ENCODE data around the gene IL7R. TPM values are rescaled to one million over a fixed set of nuclear protein-coding genes. Genes with fewer than 3 reads are reported as not detected.
"Not testable (repeated sequence)": the region's sequence is repeated elsewhere in the genome, so short reads cannot be mapped to it uniquely, and the experiment has no call there.

Gene IL7R
- total and polyA plus RNA-seq, 2 experiments from 2014 or later: 0.47 to 1.1 TPM

DNA sequence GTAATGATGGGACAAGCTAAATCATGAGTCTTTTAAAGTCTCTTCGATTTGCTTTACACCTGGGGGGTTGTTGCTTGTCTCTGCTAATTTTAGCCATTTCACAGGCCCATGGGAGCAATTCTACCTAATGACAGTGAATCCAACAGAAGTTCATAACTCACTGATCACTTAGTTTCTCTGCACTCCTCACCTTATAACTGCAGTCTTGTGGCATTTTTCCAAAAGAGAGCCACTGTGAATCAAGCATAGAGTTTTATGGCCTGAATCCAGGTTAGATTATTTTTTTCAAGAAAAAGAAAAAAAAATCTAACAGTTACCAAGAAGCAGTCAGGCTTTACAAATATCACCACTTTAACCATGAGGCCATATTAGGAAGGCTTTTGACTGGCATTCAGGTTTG, 1.5 kb upstream of the IL7R start:
- no peak for DNase-seq (ENCODE audit: low spot score)
- no peak overlapping the region for H3K4me3 ChIP-seq
- H3K36me3 ChIP-seq (replicated peaks; ENCODE audit: insufficient read depth, low read depth): no peaks in the 10 kb centered on the region
- H3K27ac ChIP-seq: no peak overlapping the region
- no peaks in the 10 kb centered on the region for H3K9me2 ChIP-seq (replicated peaks; ENCODE audit: insufficient read depth)
- no peaks in the 10 kb centered on the region for H3K79me2 ChIP-seq
- no peak overlapping the region for H2AFZ ChIP-seq
- H3K4me1 ChIP-seq (ENCODE audit: insufficient read depth): no peaks in the 10 kb centered on the region
- no peaks in the 10 kb centered on the region for H4K20me1 ChIP-seq (ENCODE audit: insufficient read depth, poor library complexity, severe bottlenecking)
- no peaks in the 10 kb centered on the region for H3K27me3 ChIP-seq
- H3K9me3 ChIP-seq (ENCODE audit: low read depth): no peaks in the 10 kb centered on the region
- H3K4me2 ChIP-seq: no peak overlapping the region
- TF ChIP-seq, protein P1, sequence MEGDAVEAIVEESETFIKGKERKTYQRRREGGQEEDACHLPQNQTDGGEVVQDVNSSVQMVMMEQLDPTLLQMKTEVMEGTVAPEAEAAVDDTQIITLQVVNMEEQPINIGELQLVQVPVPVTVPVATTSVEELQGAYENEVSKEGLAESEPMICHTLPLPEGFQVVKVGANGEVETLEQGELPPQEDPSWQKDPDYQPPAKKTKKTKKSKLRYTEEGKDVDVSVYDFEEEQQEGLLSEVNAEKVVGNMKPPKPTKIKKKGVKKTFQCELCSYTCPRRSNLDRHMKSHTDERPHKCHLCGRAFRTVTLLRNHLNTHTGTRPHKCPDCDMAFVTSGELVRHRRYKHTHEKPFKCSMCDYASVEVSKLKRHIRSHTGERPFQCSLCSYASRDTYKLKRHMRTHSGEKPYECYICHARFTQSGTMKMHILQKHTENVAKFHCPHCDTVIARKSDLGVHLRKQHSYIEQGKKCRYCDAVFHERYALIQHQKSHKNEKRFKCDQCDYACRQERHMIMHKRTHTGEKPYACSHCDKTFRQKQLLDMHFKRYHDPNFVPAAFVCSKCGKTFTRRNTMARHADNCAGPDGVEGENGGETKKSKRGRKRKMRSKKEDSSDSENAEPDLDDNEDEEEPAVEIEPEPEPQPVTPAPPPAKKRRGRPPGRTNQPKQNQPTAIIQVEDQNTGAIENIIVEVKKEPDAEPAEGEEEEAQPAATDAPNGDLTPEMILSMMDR (IDR thresholded peaks at IDR 0.05; ENCODE audit: poor library complexity): no peak
- TF ChIP-seq EZH2 (IDR thresholded peaks at IDR 0.05; ENCODE audit: borderline replicate concordance) (no peak), EZH2phosphoT487 (IDR thresholded peaks at IDR 0.05; ENCODE audit: low read depth, severe bottlenecking, unreplicated experiment) (no peak)
- 71% methylated on average over 1 of the region's 1 CpG for whole genome bisulfite sequencing (ENCODE audit: low lambda C conversion rate, missing lambda C conversion rate)

DNA sequence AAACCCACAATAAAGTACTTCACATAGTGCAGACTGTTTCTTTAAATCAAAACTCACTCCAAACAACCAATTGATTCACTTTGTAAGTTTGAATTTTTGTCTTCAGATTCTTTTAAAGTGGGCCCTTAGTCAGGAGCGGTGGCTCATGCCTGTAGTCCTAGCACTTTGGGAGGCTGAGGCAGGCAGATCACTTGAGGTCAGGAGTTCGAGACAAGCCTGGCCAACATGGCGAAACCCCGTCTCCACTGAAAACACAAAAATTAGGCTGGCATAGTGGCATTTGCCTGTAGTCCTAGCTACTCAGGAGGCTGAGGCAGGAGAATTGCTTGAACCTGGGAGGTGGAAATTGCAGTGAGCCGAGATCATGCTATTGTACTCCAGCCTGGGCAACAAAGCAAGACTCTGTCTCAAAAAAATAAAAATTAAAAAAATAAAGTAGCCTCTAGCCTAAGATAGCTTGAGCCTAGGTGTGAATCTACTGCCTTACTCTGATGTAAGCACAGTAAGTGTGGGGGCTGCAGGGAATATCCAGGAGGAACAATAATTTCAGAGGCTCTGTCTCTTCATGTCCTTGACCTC, 416 bp upstream of the IL7R start:
- 97% methylated on average over 5 of the region's 5 CpGs for WGBS (ENCODE audit: low lambda C conversion rate, missing lambda C conversion rate)
- H2AFZ ChIP-seq; H3K27ac ChIP-seq; DNase-seq (ENCODE audit: low spot score); H3K79me2 ChIP-seq; H3K9me2 ChIP-seq (replicated peaks; ENCODE audit: insufficient read depth); H4K20me1 ChIP-seq (ENCODE audit: insufficient read depth, poor library complexity, severe bottlenecking); H3K9me3 ChIP-seq (ENCODE audit: low read depth); H3K4me3 ChIP-seq; H3K4me2 ChIP-seq; H3K27me3 ChIP-seq; H3K4me1 ChIP-seq (ENCODE audit: insufficient read depth); H3K36me3 ChIP-seq (replicated peaks; ENCODE audit: insufficient read depth, low read depth): not testable (repeated sequence)

DNA sequence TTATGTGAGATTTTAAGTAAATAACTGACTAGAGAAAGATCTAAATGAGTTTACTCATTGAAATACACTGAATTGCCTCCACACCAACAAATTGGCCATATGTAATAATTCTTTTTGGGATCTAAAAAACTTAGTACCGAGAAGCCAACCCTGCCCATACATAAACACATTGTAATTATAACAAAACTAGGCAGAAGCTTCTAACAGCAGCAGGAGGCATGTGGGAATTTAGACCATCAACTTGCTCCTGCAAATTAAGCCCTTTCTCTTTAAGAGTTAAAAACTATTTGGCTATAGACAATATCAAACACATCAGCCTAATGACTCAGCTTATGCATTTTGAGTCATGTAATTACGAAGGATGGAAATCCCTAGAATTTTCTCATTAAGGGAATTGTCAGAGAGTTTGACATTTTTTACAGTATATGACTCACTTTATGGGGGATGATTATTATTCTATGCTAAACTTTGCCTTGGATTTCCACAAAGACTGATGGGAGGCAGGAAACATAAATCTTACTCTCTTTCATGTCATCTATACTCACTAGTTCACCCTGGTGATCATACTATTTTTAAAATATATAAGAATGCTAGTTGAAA, 1.0 kb downstream of the IL7R start:
- Histone ChIP-seq H3K4me2 (no peak overlapping the region), H3K9me2 (replicated peaks; ENCODE audit: insufficient read depth) (no peaks in the 10 kb centered on the region), H4K20me1 (ENCODE audit: insufficient read depth, poor library complexity, severe bottlenecking) (no peaks in the 10 kb centered on the region), H3K9me3 (ENCODE audit: low read depth) (no peaks in the 10 kb centered on the region), H3K36me3 (replicated peaks; ENCODE audit: insufficient read depth, low read depth) (no peaks in the 10 kb centered on the region), H2AFZ (no peak overlapping the region), H3K4me1 (ENCODE audit: insufficient read depth) (no peaks in the 10 kb centered on the region), H3K27me3 (no peaks in the 10 kb centered on the region), H3K27ac (no peak overlapping the region), H3K4me3 (no peak overlapping the region), H3K79me2 (no peaks in the 10 kb centered on the region)
- TF ChIP-seq, protein P1 (IDR thresholded peaks at IDR 0.05; ENCODE audit: poor library complexity): no peak
- TF ChIP-seq EZH2 (IDR thresholded peaks at IDR 0.05; ENCODE audit: borderline replicate concordance) (no peak), EZH2phosphoT487 (IDR thresholded peaks at IDR 0.05; ENCODE audit: low read depth, severe bottlenecking, unreplicated experiment) (no peak)
- WGBS (ENCODE audit: low lambda C conversion rate, missing lambda C conversion rate): 64% methylated on average over 2 of the region's 2 CpGs
- DNase-seq (ENCODE audit: low spot score): no peak

DNA sequence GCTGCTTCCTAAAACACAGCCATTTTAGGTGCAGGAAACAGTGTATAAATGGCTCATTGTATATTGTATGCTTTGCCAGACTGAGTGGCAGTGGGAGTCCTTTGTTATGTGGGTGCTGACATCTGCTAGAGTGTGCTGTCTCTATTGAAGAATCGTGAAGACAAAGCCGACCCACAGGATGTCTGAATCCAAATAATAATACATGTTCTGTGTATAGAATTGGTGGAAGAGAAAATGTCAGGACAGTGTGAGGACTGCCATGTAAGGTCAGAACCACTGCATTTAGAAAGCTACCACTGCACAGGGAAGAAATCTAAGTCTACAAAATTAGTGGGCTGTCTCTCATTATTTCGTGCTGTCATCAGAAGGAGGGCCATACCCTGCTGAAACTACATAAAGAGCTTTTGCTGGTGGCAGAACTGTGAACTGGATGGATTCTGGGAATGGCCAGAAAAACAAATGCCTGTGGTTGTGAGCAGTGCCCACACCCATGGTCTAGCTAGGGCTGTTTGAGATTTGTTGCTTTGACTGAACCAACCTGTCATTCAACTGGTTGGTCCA, 2.5 kb downstream of the IL7R start:
- no peaks in the 10 kb centered on the region for H3K79me2 ChIP-seq
- no peaks in the 10 kb centered on the region for H3K9me2 ChIP-seq (replicated peaks; ENCODE audit: insufficient read depth)
- H2AFZ ChIP-seq: no peak overlapping the region
- DNase-seq (ENCODE audit: low spot score): no peak
- H3K27ac ChIP-seq: no peak overlapping the region
- H3K4me1 ChIP-seq (ENCODE audit: insufficient read depth): no peaks in the 10 kb centered on the region
- H3K4me2 ChIP-seq: no peak overlapping the region
- H3K27me3 ChIP-seq: no peaks in the 10 kb centered on the region
- H4K20me1 ChIP-seq (ENCODE audit: insufficient read depth, poor library complexity, severe bottlenecking): no peaks in the 10 kb centered on the region
- TF ChIP-seq EZH2phosphoT487 (IDR thresholded peaks at IDR 0.05; ENCODE audit: low read depth, severe bottlenecking, unreplicated experiment): no peak
- TF ChIP-seq, protein P1 (IDR thresholded peaks at IDR 0.05; ENCODE audit: poor library complexity): no peak
- no peak for TF ChIP-seq EZH2 (IDR thresholded peaks at IDR 0.05; ENCODE audit: borderline replicate concordance)
- 68% methylated on average over 3 of the region's 3 CpGs for WGBS (ENCODE audit: low lambda C conversion rate, missing lambda C conversion rate)
- no peaks in the 10 kb centered on the region for H3K36me3 ChIP-seq (replicated peaks; ENCODE audit: insufficient read depth, low read depth)
- no peaks in the 10 kb centered on the region for H3K9me3 ChIP-seq (ENCODE audit: low read depth)
- H3K4me3 ChIP-seq: no peak overlapping the region

Data from hepatocyte (in vitro differentiated cells).